GM19043 (cell line): ENCODE data around the gene PDE7B.

ENCODE experiments used
- ATAC-seq: cut with Tn5 transposase; IDR thresholded peaks from one replicate; pipeline ENCODE4 v1.9.1; 2021; ENCODE audit warnings: low read depth; ENCODE audit not compliant: unreplicated experiment

PDE7B gene

GRCh38 chr6:136169394-136170148 lies 318.1 kb downstream of the PDE7B start:
- ATAC-seq = no peak

GRCh38 chr6:136171231-136171630 lies 319.7 kb downstream of the PDE7B start:
- no peak for ATAC-seq

GRCh38 chr6:136173519-136174507 lies 322.3 kb downstream of the PDE7B start:
- ATAC-seq = no peak

GRCh38 chr6:136174510-136174909 lies 323.0 kb downstream of the PDE7B start:
- ATAC-seq = no peak

- no peak for ATAC-seq
These were observed 324.4 kb downstream of the PDE7B start for GRCh38 chr6:136175873-136176272.

GRCh38 chr6:136178749-136179148 lies 327.2 kb downstream of the PDE7B start:
- ATAC-seq = no peak

- no peak for ATAC-seq
These were observed 329.4 kb downstream of the PDE7B start for GRCh38 chr6:136180704-136181511.

- ATAC-seq = no peak
These were observed 330.0 kb downstream of the PDE7B start for GRCh38 chr6:136181512-136181833.

- ATAC-seq = no peak
These were observed 330.4 kb downstream of the PDE7B start for GRCh38 chr6:136181861-136182260.

GRCh38 chr6:136184738-136185137 lies 333.2 kb downstream of the PDE7B start:
- ATAC-seq = no peak

GRCh38 chr6:136186363-136186762 lies 334.9 kb downstream of the PDE7B start:
- ATAC-seq = no peak

- no peak for ATAC-seq
These were observed 337.0 kb downstream of the PDE7B start for GRCh38 chr6:136188486-136188885.

GRCh38 chr6:136189104-136189503 lies 337.6 kb downstream of the PDE7B start:
- ATAC-seq = no peak

- no peak for ATAC-seq
These were observed 340.3 kb downstream of the PDE7B start for GRCh38 chr6:136191606-136192312.

GRCh38 chr6:136192902-136193301 lies 341.4 kb downstream of the PDE7B start:
- ATAC-seq = no peak

GRCh38 chr6:136201732-136202131 lies 350.2 kb downstream of the PDE7B start:
- no peak for ATAC-seq

- ATAC-seq = no peak
These were observed 357.3 kb downstream of the PDE7B start for GRCh38 chr6:136208783-136209182.

- no peak for ATAC-seq
These were observed 358.0 kb downstream of the PDE7B start for GRCh38 chr6:136209496-136209895.

GRCh38 chr6:136210398-136211165 lies 359.1 kb downstream of the PDE7B start:
- no peak for ATAC-seq
